Stimulated activated CD4-positive, alpha-beta T cell treated with anti-CD3 and anti-CD28 coated beads, Interleukin-1b, Interleukin-23, amount 100 ng/mL, for 4 hours (primary cell): ENCODE results near the gene CCDC136.
A peak's percentile ranks its signal among the peaks of the same experiment; 100 is the strongest.

Experiments
- DNase-seq, 2 donors: peaks; one replicate each; pipeline ENCODE4 v3.0.0-alpha.2; 2020; ENCODE audit warnings: low read depth in 2 of 2

CCDC136 gene

DNA sequence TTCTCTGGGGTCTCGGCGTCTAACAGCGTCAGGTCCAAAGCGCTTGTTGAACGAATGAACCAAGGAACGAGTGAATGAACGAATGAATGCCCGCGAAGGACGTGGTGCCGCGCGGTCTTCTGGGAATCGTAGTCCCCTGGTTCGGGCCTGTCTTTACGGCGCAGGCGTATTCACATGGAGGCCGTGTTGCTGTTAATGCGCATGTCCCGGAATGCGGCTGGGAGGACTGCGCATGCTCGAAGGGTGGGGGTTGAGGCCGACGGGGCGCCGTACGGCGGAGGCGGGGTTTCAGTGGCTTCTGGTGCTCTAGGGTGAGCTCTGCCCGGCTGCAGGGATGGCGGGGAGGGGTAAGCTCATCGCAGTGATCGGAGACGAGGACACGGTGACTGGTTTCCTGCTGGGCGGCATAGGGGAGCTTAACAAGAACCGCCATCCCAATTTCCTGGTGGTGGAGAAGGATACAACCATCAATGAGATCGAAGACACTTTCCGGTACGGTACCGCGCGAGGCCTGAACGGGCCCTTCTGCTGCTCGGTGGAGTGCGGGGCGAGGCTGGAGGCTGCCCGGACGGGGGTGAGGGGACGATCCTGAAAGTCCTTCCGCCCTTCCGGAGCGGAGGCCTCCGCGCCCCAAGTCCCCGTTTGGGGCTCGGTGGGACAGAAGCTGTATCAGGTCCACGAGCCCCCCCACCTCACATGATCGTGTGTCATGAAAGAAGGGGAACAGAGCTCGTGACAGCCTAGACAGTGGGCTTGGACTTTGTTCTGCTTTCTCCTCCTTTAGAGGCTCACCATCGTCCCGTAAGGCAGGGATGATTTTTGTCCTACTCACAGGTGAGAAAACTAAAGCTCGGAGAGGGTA lies 71.0 kb downstream of the CCDC136 start, which contains the start of gene ATP6V1F:
Gene ATP6V1F, plus strand, starts transcription at position 286 of the 862 bp plus-strand sequence. Its CDS starts 49 bp downstream, at position 335.
- DNase-seq = peak; percentile 99 to 100

- DNase-seq = peak; percentile 18 to 29
These were observed 71.7 kb downstream of the CCDC136 start for GRCh38 chr7:128863433-128863989.

DNA sequence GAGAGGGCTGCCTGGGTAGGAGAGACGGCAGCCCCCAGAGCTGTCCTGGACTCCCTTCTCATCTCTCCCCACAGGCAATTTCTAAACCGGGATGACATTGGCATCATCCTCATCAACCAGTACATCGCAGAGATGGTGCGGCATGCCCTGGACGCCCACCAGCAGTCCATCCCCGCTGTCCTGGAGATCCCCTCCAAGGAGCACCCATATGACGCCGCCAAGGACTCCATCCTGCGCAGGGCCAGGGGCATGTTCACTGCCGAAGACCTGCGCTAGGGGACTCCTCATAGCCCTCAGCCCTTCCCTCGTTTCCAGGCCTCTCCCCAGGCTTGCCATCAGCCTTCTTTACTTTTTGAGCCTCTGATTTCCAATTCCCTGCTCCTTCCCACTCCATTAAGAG lies 73.5 kb downstream of the CCDC136 start:
- no peak for DNase-seq

- no peak for DNase-seq
These were observed 74.5 kb downstream of the CCDC136 start for GRCh38 chr7:128865996-128866877.

DNA sequence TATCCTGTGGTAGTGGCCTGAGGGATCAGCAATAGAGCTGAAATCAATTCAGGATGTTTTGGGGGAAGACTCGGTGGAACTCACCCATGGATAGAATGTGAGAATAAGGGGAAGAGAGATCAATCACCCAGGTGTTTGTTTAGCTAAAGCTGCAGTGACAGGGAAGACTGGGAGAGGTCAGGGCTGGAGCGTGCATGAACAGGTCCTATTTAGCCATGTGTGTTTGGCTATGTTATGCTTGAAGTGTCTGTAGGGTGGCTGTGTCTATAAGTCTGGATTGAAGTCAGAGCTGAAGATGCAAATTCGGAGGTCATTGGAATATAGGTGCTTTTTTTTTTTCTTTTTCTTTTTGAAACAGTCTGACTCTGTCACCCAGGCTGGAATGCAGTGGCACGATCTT lies 75.5 kb downstream of the CCDC136 start:
- no peak for DNase-seq

DNA sequence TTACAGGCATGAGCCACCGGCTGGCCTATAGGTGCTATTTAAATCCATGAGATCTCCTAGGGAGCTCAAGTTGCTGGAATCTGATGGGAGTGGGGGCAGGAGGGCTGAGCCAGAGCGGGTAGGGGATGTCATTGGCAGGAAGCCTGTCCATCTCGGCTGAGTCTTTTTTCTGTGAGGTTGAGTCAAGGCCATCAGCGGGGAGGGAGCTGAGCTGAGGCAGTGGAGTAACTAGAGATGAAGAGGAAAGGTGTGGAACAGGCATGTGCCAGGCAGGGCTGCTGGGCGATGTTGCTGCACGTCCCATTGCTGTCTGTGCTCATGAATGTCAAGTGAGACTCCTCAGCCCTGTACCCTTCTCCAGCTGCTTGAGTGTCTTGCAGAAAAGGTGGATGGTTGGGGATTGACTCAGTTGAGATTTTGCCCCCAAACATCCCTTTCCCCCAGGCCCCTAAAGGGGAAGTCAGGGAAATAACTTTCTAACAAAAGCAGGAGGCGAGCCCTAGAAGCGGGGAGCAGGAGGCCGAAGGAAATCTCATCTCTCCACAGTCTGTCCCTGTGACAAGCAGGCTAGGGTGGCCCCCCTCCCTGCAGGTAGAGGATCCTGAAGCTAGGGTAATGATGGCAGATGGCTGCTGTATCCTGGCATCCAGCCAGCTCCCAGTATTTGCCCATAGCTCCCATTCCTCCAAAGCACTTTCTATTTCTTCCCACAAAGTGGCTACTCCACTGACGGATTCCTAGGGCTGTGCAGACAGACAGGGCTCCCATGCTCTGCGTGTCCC lies 76.3 kb downstream of the CCDC136 start:
- DNase-seq = no peak

DNA sequence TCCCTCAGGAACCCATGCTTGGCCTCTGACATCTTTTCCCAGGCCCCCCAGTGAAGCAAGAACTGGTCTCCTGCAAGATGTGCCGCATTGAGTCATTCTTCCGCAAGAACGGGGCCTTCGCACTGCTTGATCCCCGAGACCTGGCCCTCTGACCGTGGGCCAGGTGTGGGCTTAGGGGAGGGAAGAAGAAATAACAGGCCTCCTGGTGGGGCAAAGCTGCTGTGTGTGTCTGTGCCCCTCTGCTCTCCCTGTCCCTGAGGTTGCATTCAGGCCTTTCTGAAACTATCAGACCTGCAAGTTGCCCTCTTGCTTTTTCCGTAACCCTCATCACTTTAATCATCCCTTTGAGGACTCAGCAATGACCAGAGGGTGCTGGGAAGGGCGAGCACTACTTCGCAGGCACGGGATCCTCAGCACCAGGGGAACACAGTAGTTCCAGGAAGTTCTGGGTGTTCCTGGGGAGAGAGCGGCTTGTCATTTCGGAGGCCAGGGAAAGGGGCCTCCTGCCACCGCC lies 76.9 kb downstream of the CCDC136 start:
- no peak for DNase-seq

DNA sequence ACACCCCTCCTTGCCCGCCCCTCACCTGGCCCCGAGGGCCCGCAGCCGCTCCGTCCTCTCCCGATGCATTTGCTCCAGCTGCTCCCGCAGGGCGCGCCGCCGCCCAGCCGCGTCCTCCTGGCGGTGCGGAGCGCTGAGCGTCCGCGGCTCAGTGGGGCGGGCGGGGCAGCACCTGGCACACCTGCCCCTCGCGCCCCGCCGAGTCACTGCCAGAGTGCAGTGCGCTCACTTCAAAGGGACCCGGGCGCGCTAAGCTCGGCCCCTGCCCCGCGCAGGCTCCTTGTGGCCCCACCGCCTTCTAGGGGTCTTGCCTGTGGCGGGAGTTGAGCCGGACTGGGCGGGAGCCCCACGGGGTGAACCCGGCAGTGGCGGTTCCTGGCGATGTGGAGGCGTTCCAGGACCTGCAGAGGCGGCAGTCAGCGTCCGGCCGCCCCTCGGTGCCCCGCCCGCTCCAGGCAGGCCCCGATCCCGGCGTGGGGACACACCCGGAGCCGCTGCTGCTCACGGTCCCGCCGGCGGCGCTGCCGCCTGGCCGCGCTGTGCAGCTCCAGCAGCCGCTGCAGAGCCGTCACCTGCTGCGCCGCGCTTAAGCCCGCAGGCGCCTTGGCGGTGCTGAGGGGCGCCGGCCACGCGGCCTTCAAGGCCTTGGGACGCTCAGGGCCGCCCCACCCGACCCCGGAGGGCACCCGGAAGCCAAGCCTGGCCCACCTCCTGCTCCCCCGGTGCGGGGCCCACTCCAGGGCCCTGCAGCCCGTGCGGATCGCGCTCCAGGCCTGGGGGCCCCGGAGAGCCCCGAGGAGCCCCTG lies 77.6 kb downstream of the CCDC136 start:
- DNase-seq = peak; percentile 21 to 41

GRCh38 chr7:128869944-128870285 lies 78.1 kb downstream of the CCDC136 start:
- DNase-seq = peak in 1 of 2 donors; percentile 14

- no peak for DNase-seq
These were observed 79.3 kb downstream of the CCDC136 start for GRCh38 chr7:128871050-128871449.
